Keratinocyte (primary cell): Measurements from ENCODE around the gene C19orf85.

Source experiments
- CTCF ChIP-seq, 3 experiments: IDR thresholded peaks in 1 of 3; conservative IDR thresholded peaks in 1 of 3; optimal IDR thresholded peaks in 1 of 3; 2 replicates in 2 of 3; 3 replicates in 1 of 3; pipeline versions ENCODE3 to v1.5.1; 2011; ENCODE audit warnings: low read length in 3 of 3, mild to moderate bottlenecking in 3 of 3, moderate library complexity in 2 of 3, control low read depth in 1 of 3, inconsistent platforms in 1 of 3; ENCODE audit not compliant: insufficient read depth in 2 of 3; ENCODE audit errors: extremely low read depth in 1 of 3
- EZH2 ChIP-seq: IDR thresholded peaks from one replicate; pipeline ENCODE4 v1.6.1; 2012; ENCODE audit warnings: inconsistent platforms, mild to moderate bottlenecking, low read length, moderate library complexity

DNA sequence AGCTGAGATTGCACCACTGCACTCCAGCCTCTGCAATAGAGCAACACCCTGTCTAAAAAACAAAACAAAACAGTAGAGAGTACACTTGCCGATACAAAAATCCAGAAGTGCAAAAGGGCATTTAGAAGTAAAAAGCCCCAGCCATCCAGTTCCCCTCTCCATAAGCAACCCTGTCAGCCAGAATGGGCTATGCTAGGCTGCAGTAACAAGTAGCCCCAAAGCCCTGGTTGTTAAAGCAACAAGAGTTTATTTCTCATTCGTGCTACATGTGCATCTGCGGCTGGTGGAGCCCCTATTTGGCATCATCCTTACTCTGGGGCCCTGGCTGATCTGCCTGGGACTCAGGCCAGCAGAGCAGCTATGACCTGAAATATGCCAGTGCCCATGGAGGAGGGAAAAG lies 40.0 kb downstream of the C19orf85 start:
- no peak for TF ChIP-seq CTCF (optimal IDR thresholded peaks at IDR 0.05 in 1 of 3, IDR thresholded peaks at IDR 0.05 in 1 of 3, conservative IDR thresholded peaks at IDR 0.05 in 1 of 3; ENCODE audit: extremely low read depth in 1 of 3, insufficient read depth in 2 of 3, low read length in 3 of 3)
- no peak for TF ChIP-seq EZH2
